OCI-LY3 (cell line): Measurements from ENCODE around the gene FSTL4.

Experiments used
- CTCF ChIP-seq: fragments of 200-600, 300-600 bp; sonication (generic); IDR thresholded peaks from 2 replicates; pipeline ENCODE4 v1.5.1; 2014; ENCODE audit warnings: antibody characterized with exemption, low read length, low read depth
- EZH2phosphoT487 ChIP-seq: fragments of 200-600 bp; shearing (Covaris generic); IDR thresholded peaks from 2 replicates; pipeline ENCODE4 v1.6.1; 2018; ENCODE audit warnings: antibody characterized with exemption, mixed run types, low read depth

DNA sequence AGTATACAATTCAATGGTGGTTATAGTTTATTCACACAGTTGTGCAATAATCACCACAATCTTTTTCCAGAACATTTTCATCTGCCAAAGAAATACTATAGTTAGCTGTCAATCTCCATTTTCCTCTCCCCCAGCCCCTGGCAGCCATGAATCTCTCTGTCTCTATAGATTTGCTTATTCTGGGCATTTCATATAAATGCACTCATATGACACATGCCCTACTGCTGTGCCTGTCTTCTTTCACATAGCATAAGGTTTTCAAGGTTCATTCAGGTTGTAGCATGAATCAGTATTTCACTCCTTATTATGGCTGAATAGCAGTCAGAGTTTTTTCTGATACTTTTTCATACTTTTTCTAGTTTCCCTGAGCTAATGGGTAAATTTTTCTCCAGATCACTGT, 432.9 kb downstream of the FSTL4 start:
- TF ChIP-seq CTCF (no peak), EZH2phosphoT487 (no peak)
